ENCODE data around the gene GSTA4.
"Not testable (repeated sequence)": the region's sequence is repeated elsewhere in the genome, so short reads cannot be mapped to it uniquely, and the experiment has no call there.

The GSTA4 gene

GRCh38 chr6:52969359-52969758 lies 25.7 kb downstream of the GSTA4 start:
- DNase-seq = no peak

GRCh38 chr6:52966101-52966500 lies 29.0 kb downstream of the GSTA4 start:
- DNase-seq = no peak

- no peak for DNase-seq
These were observed 29.7 kb downstream of the GSTA4 start for GRCh38 chr6:52965380-52965779.

DNA sequence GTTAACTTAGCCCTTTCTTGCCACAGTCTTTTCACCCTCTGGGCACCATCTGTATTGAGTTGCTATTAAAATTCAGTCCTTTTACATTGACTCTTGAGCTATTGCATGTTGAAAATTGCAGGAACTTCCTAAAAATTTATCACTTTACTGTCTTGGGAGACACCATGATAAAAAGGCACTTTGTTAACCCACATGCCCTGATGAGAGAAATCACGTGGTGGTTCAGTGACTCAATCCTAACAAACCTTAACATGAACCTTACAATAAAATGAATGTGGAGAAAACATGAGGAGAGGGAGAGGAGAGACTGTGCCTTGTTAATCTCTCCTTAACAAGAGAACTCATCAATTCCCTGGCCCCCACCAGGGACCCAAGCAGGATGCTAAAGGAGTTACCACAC lies 30.8 kb downstream of the GSTA4 start:
- no peak for DNase-seq

- no peak for DNase-seq
These were observed 32.4 kb downstream of the GSTA4 start for GRCh38 chr6:52962701-52963100.

- DNase-seq = not testable (repeated sequence)
These were observed 34.1 kb downstream of the GSTA4 start for GRCh38 chr6:52961022-52961421.

- DNase-seq = not testable (repeated sequence)
These were observed 34.9 kb downstream of the GSTA4 start for GRCh38 chr6:52960211-52960610.

DNA sequence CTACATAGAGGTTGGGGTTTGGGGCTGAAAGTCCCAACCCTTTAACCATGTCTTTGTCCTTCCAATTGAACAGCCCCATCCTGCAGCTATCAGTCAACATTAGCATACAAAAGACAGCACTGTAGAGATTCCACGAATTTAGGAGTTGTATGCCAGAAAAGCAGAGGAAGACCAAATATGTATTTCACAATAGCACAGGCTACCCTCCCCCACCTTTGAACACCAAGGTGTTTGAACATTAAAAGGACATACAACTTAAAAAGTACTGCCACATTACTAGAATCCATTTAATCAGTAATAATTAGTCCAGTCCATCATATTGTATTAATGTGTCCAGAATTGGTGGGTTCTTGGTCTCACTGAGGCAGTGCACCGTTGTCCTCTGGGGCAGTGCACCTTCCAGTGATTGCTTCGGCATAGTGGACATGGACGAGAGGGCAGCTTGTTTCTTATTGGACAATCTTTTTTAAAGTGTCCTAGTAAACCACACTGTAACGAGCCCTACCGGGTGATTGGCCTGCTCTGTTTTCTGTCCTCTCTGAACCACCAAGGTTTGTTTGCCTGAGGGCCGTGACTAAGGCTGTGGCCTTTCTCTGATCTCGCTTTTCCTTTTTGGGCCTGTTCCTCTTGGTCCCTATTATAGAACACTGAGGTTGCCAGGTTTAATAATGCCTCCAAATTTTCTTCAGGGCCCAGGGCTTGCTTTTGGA lies 36.4 kb downstream of the GSTA4 start:
- DNase-seq = no peak

GRCh38 chr6:52955871-52956270 lies 39.2 kb downstream of the GSTA4 start:
- DNase-seq = no peak

DNA sequence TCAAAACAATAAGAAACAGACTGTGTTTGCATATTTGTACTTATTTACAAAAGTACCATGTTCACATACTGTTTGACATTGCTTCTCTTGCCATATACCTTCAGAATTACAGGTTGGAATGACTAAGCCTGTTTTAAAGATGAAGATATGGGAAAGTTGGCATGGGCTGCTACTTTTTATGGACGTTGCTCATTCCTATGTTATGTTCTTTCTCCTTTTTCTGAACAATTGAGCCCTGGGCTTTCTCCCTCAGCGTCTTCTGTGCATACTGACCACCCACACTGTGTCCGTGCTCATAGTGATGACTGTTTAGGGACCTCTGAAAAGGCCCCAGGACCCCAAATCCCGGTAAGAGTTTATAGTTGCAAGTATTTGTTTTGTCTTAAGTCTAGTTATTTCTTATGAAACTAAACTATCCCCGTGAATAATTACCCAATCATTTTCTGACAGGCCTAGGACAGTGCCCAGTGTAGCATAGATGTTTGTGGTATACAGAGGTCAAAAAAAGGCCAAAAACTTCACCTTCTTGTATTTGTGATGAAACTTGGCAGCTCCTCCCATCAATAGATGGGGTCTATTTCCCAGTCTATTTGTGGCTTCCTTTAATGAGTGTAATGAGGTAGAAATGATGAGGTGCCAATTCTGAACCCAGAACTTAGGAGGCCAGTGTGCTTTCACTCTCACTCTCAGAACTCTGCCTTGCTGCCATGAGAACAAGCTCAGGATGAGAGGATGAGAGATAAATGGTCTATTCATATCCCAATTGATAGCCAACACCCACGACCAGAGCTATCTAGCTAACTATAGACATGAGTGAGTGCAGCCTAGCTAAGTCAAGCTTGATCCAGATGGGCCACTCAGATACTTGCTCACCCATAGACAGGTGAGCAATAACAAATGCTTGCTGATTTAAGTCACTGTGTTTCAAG lies 40.9 kb downstream of the GSTA4 start:
- no peak for DNase-seq

DNA sequence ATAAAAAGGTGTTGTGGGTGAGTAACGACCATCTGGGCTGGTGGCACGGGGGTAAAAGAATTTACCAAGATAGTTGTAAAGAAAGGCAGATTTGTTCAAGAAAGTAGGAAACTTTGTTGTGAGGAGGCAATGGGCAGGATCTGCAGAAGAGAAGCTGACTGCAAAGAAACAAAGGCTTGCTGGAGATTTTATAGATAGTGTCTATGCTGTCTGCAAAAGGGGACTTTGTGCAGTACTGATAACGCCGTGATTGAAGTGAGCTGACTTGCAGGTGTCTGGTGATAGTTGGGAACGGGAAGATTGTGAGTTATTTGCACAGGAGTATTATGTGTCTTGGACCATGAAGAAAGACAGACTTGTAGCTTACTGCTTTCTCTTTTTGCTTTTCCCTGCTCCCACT lies 48.8 kb downstream of the GSTA4 start:
- DNase-seq = no peak

DNA sequence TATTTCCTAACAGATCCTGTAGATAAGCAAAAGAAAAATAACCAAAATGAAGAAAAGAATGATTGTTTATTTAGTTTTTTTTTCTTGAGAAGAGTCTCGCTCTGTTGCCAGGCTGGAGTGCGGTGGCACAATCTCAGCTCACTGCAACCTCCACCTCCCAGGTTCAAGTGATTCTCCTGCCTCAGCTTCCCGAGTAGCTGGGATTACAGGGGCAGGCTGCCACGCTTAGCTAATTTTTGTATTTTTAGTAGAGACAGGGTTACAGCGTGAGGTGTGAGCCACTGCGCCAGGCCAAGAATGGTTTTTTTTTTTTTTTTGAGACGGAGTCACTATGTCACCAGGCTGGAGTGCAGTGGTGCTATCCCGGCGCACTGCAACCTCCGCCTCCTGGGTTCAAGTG lies 52.3 kb downstream of the GSTA4 start:
- DNase-seq = not testable (repeated sequence)

GRCh38 chr6:52942221-52942620 lies 52.9 kb downstream of the GSTA4 start:
- no peak for DNase-seq

GRCh38 chr6:52937908-52938307 lies 57.2 kb downstream of the GSTA4 start:
- no peak for DNase-seq

GRCh38 chr6:52933778-52934177 lies 61.3 kb downstream of the GSTA4 start:
- DNase-seq = no peak

DNA sequence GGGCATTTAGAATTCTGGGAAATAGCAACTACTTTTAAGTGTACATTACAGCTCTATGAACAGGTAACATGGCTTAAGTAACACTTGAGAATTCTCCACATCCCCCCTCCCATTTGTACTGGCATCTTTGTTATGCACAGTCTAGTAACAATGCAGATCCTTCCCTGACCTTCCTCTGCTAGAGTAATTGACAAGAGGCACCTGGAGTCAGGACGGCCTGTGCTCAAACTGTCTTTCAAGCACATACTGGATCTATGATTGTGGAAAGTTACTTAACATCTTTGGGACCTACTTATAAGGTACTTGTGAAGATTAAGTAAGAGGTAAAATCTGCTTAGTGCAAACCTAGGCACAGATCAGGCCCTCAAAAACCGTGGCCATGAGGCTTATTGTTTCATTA lies 63.7 kb downstream of the GSTA4 start:
- DNase-seq = no peak

DNA sequence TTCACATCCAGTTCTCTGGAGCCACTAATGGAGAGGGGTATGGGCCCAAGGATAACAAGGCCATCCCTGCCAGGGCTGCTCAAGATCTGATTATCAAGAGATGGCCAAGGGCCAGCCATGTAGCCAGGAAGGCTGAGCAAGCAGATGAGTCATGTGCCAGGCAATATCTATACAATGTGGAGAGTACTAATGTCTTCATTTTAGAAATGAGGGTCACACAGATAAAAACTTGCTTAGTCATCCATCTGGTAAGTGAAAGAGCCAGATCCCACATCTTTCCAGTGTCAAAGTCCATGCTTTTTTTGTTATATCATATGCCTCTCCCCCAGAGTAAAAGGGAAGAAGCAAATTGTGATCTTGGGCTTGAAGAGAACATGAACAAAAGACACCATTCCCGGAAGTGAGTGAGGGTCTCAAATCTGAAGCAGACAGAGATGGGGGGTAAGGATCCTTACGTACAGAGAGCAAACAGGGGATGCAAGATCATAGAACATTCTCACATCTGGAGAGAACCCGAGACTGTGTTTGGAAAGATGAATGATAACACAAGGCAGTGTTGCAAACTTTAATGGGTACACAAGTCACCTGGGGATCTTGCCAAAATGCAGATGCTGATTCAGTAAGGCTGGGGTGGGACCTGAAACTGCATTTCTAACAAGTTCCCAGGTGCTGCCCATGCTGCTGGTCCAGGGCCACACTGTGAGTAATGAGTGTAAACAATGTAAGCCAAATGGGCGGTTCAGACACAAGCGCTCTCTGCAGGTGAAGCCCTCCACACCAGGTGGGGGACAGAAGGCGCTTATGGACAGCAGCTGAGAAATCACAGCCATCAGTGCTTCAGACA lies 65.5 kb downstream of the GSTA4 start:
- no peak for DNase-seq

Data from CD4-positive, alpha-beta T cell treated with Interleukin-15 for 1 hour (primary cell).